AG04449 (cell line): ENCODE measurements around the gene TTC33.

ENCODE experiments used
- CTCF ChIA-PET: fragments of 350-600 bp; formaldehyde crosslinking; extraction: SDS; loops from one replicate; lab custom pipeline; 2021; ENCODE audit warnings: antibody characterized with exemption; lab: Yijun Ruan, JAX
- POLR2A ChIA-PET: fragments of 400-600, 350-600 bp; formaldehyde crosslinking; extraction: SDS; loops from one replicate; lab custom pipeline; 2020; ENCODE audit warnings: antibody characterized with exemption, inconsistent platforms; lab: Yijun Ruan, JAX
- DNase-seq: peaks from one replicate; pipeline ENCODE4 v3.0.0-alpha.2; 2010; ENCODE audit warnings: low read depth, low spot score
- H3K4me3 ChIP-seq: 2 replicates; pipeline ENCODE4 v1.5.1; 2011; ENCODE audit warnings: low read depth, mild to moderate bottlenecking, control low read depth, low read length
- CTCF ChIP-seq: IDR thresholded peaks from one replicate; pipeline ENCODE4 v1.5.1; 2011; ENCODE audit warnings: mild to moderate bottlenecking, moderate library complexity, low read length, control low read depth, inconsistent platforms; ENCODE audit not compliant: insufficient read depth; ENCODE audit errors: missing control alignments

TTC33 gene

GRCh38 chr5:40511801-40512200 lies 244.0 kb downstream of the TTC33 start:
- ChIA-PET CTCF (no interaction called here), POLR2A (no interaction called here)
- no peak for DNase-seq
- no peak overlapping the region for H3K4me3 ChIP-seq
- no peak for TF ChIP-seq CTCF

GRCh38 chr5:40507095-40507494 lies 248.7 kb downstream of the TTC33 start:
- no peak overlapping the region for H3K4me3 ChIP-seq
- no peak for TF ChIP-seq CTCF
- ChIA-PET CTCF (interaction anchor here (1.0 to 2.0 kb wide), 4 partner anchors 14 to 208 kb away, joined by 3 to 6 read pairs (median 3); no protein-coding TSS in a partner anchor), POLR2A (no interaction called here)
- no peak for DNase-seq

GRCh38 chr5:40505031-40505430 lies 250.7 kb downstream of the TTC33 start:
- no peak for TF ChIP-seq CTCF
- ChIA-PET CTCF (interaction anchor here (2.0 kb wide), 1 partner anchor 16 kb away, joined by 6 read pairs; no protein-coding TSS in a partner anchor), POLR2A (no interaction called here)
- no peak overlapping the region for H3K4me3 ChIP-seq
- DNase-seq: no peak

- ChIA-PET POLR2A (no interaction called here), CTCF (no interaction called here)
- no peak for DNase-seq
- no peak overlapping the region for H3K4me3 ChIP-seq
- no peak for TF ChIP-seq CTCF
Observed at GRCh38 chr5:40503439-40503838, 252.3 kb downstream of the TTC33 start.

GRCh38 chr5:40502736-40503135 lies 253.0 kb downstream of the TTC33 start:
- DNase-seq: no peak
- H3K4me3 ChIP-seq: no peak overlapping the region
- no peak for TF ChIP-seq CTCF
- CTCF ChIA-PET: no interaction called here
- POLR2A ChIA-PET: no interaction called here

GRCh38 chr5:40501711-40502444 lies 253.9 kb downstream of the TTC33 start:
- H3K4me3 ChIP-seq: no peak overlapping the region
- TF ChIP-seq CTCF: no peak
- ChIA-PET POLR2A (interaction anchor here (0.7 kb wide), 1 partner anchor 116 kb away, joined by 3 read pairs; no protein-coding TSS in a partner anchor), CTCF (interaction anchor here (1.4 kb wide), 1 partner anchor 788 kb away, joined by 3 read pairs; no protein-coding TSS in a partner anchor)
- DNase-seq: no peak
